Activated CD4-positive, CD25-positive, alpha-beta regulatory T cell treated with anti-CD3 and anti-CD28 coated beads, Interleukin-2, amount 50 U/mL, for 72 hours (primary cell): ENCODE results near the gene TRAPPC8.
"Not testable (repeated sequence)": the region's sequence is repeated elsewhere in the genome, so short reads cannot be mapped to it uniquely, and the experiment has no call there.

Experiments used
- DNase-seq: peaks from one replicate; pipeline ENCODE4 v3.0.0; 2021

The TRAPPC8 gene, protein sequence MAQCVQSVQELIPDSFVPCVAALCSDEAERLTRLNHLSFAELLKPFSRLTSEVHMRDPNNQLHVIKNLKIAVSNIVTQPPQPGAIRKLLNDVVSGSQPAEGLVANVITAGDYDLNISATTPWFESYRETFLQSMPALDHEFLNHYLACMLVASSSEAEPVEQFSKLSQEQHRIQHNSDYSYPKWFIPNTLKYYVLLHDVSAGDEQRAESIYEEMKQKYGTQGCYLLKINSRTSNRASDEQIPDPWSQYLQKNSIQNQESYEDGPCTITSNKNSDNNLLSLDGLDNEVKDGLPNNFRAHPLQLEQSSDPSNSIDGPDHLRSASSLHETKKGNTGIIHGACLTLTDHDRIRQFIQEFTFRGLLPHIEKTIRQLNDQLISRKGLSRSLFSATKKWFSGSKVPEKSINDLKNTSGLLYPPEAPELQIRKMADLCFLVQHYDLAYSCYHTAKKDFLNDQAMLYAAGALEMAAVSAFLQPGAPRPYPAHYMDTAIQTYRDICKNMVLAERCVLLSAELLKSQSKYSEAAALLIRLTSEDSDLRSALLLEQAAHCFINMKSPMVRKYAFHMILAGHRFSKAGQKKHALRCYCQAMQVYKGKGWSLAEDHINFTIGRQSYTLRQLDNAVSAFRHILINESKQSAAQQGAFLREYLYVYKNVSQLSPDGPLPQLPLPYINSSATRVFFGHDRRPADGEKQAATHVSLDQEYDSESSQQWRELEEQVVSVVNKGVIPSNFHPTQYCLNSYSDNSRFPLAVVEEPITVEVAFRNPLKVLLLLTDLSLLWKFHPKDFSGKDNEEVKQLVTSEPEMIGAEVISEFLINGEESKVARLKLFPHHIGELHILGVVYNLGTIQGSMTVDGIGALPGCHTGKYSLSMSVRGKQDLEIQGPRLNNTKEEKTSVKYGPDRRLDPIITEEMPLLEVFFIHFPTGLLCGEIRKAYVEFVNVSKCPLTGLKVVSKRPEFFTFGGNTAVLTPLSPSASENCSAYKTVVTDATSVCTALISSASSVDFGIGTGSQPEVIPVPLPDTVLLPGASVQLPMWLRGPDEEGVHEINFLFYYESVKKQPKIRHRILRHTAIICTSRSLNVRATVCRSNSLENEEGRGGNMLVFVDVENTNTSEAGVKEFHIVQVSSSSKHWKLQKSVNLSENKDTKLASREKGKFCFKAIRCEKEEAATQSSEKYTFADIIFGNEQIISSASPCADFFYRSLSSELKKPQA (N-terminal part only)

DNA sequence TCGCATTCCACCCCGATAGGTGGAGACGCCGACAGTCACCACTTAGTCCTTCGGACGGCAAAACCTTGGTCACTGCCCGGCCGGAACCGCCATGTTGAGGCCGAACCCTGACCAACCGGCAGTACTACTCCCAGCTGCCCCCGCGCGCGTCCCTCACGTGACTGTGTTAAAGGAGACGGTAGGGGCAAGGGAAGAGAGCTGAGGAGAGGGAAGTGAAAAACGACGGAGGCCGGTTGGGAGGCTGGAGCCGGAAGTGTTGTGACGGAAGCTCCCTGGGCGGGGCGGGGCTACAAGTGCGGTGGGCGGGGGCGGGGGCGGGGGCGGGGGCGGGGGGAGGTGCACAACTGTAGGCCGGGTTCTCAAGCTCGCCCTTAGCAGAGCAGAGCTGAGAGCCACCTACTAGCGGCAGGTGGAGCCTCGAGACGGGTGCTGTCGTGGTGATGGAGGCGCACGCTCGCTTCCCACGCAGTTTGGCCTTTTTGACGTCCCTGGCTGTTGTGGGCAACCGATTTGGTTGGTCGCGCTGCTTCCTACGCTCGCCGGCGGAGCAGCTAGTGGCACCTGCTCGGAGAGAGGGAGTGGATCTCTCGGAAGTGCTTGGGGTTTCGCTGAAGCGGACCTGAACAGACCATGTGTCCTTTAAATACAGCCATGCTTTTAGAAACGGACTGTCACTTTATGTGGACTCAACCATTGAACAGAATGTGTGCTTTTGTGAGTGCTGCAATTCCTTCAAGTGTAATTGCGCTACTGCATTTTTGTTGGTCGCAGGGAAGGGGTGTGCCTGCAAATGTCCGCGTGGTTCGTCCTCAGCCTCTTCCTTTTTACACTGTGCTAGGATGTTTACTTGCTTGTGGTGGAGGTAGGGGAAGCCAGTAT, at the start of gene TRAPPC8:
TSS of gene TRAPPC8 (minus strand) at position 130 of the 879 bp plus-strand sequence. CDS start 364 bp downstream, outside the sequence.
- peak; percentile 89 for DNase-seq

DNA sequence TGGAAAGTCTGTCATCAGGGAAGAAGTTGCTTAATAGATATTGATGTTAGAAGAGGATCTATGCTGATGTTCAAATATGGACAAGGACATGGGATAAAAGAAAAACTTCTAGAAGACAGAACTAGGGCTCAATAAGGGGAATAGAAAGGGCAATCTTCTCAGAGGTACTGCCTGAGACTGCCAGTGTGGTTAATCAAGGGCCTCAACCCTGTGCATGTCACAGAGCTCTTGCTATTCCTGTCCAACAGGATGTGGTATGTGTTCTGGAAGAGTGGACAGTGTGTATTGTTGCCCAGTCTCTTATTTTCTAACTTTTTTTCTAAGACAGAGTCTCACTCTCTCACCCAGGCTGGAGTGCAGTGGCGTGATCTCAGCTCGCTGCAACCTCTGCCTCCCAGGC, 47.9 kb upstream of the TRAPPC8 start:
- DNase-seq = no peak

DNA sequence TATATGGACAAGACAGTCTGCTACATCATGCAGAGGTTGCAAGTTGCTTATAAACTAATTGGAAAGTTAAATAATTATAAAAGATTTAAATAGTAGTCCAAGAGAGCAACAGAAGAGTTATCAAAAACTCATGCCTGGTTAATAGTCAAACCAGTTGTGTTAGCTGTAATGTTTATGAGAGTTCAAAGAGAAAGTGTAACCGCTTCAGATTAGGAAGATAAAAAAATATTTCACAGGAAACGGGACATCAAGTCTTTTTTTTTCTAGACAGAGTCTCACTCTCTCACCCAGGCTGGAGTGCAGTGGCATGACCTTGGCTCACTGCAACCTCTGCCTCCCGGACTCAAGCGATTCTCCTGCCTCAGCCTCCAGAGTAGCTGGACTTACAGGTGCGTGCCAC, 41.0 kb upstream of the TRAPPC8 start:
- no peak for DNase-seq

DNA sequence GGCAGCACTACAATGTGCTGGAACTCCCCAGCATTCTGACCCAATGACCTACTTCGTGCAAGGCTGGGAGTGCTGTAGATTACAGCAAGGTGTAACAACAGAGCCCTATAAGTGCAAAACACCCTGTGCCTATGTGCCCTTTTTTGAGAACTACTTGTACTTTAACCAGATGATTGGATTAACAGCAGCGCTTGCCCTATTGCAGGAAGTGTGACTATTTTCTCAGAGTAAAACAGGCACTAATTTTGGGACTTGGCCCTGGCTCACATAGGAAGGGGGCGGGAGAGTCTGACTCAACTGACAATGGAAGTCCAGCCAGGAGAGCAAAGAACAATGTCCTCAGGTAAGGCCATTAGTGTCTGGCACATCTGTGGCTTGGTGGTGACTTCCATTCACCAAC, 40.1 kb upstream of the TRAPPC8 start:
- DNase-seq = no peak

DNA sequence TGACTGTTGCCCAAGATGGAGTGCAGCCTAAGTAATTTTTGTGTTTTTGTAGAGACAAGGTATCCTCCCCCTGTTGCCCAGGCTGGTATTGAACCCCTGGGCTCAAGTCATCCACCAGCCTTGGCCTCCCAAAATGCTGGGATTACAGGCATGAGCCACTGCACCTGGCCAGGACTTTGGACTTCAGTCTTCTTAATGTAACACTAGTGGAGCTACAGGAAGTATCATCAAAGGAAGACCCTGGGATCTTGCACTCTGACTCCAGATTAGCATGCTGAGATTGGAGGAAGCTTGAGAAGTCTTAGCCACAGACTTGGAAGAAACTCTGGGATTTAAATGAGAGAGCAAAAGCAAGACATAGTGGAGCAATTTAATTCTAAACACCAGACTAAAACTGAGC, 37.9 kb upstream of the TRAPPC8 start:
- DNase-seq = no peak

DNA sequence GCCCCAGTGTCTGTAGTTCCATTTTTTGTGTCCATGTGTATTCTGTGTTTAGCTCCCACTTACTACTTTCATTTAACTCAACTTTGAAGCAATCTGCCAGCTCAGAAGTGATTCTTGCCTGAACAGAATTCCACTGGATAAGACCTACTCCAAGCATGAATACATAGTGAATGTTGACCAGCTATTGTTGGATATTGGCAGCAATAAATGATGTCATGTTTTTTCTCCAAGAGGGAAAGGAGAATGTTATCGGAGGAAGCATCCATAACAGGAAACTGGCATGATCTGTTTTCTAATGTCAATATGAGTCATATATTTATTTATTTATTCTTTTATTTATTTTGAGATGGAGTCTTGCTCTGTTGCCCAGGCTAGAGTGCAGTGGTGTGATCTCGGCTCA, 36.8 kb upstream of the TRAPPC8 start:
- DNase-seq = no peak

DNA sequence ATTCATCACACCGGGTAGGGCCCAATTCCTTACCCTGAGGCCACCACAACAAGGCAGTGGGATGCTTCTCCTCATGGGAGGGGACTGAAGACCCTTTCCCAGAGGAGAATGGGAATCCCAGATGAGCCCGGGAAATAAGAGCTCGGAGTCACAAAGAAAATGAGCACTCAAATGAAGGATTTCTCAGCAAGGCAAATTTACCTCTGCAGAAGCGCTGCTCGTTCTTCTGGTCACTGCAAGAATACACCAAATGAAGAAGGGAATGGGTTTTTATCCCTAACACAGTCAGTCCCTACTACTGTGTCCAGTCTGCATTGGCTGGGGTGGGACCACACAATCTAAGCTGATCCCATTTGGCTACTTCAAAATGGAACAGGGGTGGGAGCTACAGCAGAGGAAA, 35.7 kb upstream of the TRAPPC8 start:
- no peak for DNase-seq

DNA sequence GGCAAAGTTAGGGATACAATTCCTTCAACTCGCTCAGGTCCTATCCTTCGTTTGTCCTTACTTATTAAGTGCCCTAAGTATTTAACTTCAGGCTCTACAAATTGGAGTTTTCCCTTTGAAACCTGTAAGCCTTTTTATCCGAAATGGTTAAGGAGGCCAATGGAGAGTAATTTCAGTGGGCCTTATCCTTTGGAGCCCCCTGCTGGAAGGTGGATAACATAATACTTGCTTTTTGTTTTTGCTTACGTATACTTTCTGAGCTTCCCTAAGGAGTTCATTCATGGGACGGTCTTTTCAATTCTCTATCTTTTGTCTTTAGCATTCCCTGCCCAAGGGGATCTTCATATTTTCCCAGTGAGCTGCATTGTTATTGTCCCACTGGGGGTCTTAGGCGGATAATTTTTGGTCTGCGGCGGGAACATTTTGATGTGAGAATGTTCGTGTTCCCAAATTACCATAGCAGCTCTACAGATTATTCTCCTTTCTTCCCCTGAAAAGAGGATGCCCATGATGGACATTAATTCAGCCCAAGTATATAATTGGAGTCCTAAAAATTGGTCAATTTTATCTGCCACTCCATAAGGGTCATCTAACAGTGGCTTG, 34.4 kb upstream of the TRAPPC8 start:
- no peak for DNase-seq

DNA sequence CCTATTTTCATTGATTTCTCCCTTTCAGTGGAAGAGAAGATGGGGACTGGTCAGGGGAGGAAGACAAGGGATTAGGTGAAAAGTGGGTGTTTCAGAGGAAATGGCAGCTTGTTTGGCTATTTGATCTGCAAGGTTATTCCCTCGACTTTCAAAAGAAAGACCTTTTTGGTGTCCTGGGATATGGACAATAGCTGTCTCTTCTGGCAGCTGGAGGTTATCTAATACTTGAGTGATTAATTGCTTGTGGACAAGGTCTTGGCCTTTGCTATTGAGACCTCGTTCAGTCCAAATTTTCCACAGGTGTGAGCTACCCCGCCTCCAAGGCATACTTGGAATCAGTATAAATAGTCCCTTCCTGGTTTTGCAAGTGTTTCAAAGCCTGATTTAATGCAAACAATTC, 33.3 kb upstream of the TRAPPC8 start:
- no peak for DNase-seq

DNA sequence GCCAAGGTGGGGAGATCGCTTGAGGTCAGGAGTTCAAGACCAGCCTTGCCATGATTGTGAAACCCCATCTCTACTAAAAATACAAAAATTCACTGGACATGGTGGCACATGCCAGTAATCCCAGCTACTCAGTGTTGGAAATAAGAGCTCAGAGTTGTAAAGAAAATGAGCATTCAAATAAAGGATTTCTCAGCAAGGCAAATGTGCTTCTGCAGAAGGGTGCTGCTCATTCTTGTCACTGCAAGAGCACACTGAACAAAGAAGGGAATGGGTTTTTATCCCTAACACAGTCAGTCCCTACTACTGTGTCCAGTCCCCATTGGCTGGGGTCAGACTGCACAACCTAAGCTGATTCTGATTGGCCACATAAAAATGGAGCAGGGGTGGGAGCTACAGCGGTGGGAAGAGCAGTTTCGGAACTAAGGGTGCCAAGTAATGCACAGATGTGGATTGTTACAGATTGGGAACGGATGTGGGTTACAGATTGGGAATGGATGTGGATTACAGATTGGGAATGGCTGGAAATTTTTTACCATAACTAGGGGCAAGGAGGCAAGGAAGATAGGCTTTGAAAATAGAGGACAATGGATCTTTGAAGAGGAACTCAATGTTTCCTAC, 31.1 kb upstream of the TRAPPC8 start:
- no peak for DNase-seq

DNA sequence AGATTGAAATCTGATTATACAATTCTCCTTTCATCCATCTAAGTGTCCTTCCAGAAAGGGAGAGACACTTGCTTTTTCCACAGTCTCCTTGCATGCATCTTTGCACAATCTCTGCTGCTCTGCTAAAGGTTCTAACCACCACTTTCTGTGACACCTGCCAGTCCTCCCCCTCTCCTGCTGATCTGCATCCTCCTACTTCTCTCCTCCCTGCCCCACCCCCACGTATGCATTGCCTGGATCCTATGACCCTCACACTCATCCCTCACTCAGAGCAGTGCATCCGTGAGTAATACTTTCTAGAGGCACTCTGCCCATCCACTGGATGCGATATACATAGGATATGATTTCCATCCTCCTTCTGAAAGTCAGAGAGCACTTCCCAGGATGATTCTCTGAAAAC, 27.7 kb upstream of the TRAPPC8 start:
- DNase-seq = no peak

DNA sequence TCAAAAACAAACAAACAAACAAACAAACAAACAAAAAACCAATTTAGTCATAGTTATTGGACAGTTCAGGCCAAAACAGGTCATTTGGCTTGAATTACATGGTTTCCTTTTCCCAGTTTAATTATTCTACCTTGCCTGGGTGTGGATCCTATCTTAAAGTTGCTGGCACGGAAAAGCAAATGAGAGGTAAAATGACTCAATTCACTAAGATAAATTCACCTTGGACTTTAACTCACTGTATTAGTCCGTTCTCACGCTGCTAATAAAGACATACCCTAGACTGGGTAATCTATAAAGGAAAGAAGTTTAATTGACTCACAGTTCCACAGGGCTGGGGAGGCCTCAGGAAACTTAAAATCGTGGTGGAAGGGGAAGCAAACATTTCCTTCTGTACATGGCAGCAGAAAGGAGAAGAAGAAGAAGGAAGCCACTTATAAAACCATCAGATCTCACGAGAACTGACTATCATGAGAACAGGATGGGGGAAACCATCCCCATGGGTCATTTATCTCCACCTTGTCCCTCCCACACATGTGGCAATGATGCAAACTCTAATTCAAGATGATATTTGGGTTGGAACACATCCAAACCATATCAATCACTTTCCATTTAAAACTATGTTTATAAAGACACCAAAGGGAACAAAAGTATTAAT, 22.5 kb upstream of the TRAPPC8 start:
- DNase-seq = no peak

DNA sequence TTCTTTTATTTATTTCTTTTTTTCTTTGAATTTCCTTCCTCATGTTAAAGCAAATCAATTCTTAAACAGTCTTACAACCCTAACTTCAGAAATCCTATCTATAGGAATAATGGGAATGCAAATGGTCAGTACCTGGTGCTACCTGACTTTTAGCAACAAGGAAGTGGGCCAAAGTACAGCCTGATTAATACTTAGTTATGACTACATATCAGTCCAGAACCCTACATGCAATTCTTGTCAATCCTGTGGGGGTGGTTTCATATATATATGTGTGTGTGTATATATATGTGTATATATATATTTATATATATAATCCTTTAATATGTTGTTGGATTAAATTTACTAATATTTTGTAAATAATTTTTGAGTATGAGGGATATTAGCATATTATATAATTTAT, 14.8 kb upstream of the TRAPPC8 start:
- DNase-seq = no peak

DNA sequence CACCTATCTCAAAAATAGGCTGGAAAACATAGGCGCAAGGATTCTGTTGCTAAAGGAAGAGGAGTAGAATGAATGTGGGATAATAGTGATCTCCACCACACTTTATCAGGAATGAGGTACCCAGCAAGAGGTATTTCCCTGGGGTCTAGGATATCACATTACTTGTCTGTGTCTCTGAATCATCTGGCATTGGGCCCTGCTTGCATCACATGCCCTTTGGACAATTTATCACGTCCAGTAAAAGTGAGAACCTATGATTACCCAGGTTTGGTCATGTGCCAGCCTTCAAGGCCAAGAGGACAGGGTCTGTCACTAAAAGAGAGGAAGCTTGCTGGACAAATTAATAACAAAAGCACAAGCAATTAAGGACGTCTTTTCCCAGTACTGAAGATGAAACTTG, 11.4 kb upstream of the TRAPPC8 start:
- DNase-seq = no peak

DNA sequence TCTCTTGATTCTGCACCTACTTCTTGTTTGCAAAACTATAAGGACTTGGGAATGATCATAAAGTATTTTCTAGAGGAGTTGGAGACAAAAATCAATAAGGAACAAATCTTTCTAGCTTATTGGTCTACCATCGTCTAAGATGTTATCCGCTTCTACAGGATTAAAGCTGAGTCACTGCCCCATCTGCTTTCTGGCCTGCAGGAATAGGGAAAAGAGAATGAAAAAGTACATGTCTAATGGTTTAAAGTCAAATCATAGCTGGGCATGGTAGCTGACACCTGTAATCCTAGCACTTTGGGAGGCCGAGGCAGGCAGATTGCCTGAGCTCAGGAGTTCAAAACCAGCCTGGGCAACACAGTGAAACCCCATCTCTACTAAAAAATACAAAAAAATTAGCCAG, 10.8 kb upstream of the TRAPPC8 start:
- not testable (repeated sequence) for DNase-seq

DNA sequence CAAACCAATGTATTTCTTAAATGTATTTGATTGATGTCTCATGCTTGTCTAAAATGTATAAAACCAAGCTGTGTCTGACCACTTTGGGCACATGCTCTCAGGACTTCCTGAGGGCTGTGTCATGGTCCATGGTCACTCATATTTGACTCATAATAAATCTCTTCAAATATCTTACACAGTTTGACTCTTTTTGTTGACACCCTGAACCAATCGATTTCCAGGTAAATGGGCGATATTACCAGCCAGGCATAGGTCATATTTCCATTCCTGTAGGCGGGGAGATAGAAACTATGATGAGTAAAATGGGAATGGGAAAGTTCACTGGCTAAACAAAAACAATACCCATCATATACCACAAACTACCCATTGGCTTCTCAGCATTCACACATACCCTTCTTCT, 9.3 kb upstream of the TRAPPC8 start:
- no peak for DNase-seq

DNA sequence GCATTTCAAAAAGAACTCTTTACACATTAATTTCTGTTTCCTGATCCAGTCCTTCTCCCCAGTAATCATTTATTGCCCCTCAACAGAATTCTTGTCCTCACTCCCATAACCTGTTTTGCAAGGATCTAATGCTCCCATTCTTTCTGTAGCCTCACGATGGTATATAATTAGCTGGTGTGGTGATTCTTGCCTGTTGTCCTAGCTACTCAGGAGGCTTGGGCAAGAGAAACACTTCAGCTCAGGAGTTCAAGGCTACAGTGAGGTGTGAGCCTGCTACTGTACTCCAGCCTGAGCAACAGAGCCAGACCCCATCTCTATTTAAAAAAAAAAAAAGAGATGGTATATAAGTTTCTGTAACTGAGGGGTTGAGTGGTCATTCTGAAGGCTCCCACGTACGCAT, 7.7 kb upstream of the TRAPPC8 start:
- DNase-seq = no peak

DNA sequence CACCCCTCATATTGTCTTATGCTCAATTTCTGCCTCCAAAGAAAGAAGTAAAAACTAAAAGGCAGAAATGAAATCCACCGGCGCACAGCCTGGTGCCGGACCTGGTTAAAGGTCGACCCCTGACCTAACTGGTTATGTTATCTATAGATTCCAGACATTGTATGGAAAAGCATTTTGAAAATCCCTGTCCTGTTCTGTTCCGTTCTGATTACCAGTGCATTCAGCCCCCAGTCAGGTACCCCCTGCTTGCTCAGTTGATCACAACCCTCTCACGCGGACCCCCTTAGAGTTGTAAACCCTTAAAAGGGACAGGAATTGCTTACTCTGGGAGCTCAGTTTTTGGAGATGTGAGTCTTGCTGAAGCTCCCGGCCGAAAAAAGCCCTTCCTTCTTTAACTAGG, 5.4 kb upstream of the TRAPPC8 start:
- not testable (repeated sequence) for DNase-seq

DNA sequence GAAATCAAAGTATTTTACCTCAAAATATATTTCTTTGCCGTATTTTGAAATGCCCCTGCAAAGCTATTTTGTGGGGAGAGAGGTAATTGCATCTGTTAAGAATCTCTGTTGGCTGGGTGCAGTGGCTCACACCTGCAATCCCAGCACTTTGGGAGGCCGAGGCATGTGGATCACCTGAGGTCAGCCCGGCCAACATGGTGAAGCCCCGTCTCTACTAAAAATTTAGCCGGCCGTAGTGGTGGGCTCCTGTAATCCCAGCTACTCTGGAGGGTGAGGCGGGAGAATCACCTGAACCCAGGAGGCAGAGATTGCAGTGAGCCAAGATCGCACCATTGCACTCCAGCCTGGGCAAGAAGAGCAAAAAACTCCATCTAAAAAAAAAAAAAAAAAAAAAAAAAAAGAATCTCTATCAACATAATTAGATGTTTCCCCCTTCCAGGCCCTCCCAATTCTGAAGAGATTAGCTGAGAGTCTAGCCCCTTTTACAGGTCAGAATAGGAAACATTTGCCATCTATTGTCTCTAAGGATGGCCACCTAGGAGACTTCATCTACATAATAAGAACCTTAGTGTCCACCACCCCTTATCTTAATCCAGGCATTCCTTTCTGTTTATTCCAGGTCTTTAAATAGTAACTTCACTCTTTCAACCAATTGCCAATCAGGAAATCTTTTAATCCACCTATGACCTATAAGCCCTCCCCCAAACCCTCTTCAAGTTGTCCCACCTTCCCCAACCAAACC, 3.5 kb upstream of the TRAPPC8 start:
- no peak for DNase-seq
